Fibroblast of villous mesenchyme (primary cell): ENCODE data around the gene ANGPT4. TPM values are rescaled to one million over a fixed set of nuclear protein-coding genes. Genes with fewer than 3 reads are reported as not detected.

Experiments used
- DNase-seq: peaks from one replicate; pipeline ENCODE4 v3.0.0-alpha.2; 2010; ENCODE audit warnings: low read depth
- H3K4me3 ChIP-seq: 2 replicates; pipeline ENCODE4 v1.5.1; 2011; ENCODE audit warnings: low read depth, mild to moderate bottlenecking, low read length
- total RNA-seq: library from RNA; depleted of rRNA; stranded (reverse); fragments of >200 nt; gene quantifications from 2 replicates; pipeline ENCODE4 v1.2.3, GENCODE V29; 2012
- TF ChIP-seq, protein P1 (sequence below): IDR thresholded peaks from 2 replicates; pipeline ENCODE4 v1.5.1; 2012; ENCODE audit warnings: low read depth, mild to moderate bottlenecking, low read length; ENCODE audit not compliant: insufficient read depth

The ANGPT4 gene
- total RNA-seq, 1 donor: not detected

DNA sequence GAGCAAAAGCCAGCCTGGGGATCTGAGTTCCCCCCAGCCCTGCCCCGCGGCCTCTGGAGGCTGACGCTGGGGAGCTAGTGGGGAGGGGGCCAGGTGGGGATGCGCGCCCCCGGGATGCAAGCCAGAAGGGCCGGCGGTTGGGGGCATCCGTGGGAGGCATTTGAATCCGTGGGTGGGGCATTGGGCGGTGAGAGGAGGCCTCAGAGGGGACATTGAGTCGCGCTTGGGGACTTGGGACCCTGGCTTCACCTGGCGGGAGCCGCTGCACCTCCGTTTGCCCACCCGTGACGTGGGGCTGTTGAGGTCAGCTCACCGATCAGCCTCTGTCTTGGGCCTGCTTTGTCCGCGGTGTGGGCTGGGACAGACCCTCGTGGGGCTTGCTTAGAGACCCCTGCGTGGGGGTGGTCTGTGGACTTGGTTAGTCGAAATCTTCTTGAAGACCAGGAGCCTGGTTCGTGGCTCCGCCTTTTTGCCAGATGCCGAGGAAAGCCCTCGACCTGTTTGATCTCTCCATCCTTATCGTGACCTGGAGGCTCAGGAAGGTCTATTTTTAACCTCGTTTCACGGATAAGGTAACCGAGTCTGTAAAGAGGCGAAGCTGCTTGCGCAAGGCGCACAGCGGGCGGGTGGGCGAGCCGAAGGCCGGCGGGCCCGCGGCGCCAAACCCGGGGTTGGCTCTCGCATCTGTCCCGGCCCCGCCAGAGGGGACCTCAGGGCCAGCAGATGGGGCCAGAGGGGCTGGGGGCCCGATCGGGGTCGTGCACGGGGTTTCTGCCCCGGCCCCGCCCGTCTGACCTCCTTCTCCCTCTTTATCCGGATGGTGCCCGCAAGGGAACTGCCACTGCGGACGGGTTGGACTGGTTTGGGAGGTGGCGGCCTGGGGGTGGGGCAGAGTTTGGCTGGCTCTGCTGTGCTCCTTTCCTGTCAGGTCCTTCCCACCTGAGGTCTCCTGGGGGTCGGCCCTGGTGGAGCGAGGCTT lies 74.3 kb downstream of the ANGPT4 start:
- DNase-seq: no peak
- H3K4me3 ChIP-seq: peak overlapping the region; percentile 55
- TF ChIP-seq, protein P1, sequence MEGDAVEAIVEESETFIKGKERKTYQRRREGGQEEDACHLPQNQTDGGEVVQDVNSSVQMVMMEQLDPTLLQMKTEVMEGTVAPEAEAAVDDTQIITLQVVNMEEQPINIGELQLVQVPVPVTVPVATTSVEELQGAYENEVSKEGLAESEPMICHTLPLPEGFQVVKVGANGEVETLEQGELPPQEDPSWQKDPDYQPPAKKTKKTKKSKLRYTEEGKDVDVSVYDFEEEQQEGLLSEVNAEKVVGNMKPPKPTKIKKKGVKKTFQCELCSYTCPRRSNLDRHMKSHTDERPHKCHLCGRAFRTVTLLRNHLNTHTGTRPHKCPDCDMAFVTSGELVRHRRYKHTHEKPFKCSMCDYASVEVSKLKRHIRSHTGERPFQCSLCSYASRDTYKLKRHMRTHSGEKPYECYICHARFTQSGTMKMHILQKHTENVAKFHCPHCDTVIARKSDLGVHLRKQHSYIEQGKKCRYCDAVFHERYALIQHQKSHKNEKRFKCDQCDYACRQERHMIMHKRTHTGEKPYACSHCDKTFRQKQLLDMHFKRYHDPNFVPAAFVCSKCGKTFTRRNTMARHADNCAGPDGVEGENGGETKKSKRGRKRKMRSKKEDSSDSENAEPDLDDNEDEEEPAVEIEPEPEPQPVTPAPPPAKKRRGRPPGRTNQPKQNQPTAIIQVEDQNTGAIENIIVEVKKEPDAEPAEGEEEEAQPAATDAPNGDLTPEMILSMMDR: no peak

- peak; percentile 30 for DNase-seq
- H3K4me3 ChIP-seq: peak overlapping the region; percentile 55
- TF ChIP-seq, protein P1: no peak
Measured at GRCh38 chr20:840858-841567, 75.1 kb downstream of the ANGPT4 start.

- DNase-seq: no peak
- H3K4me3 ChIP-seq: no peak overlapping the region
- TF ChIP-seq, protein P1: no peak
Measured at GRCh38 chr20:840503-840857, 75.7 kb downstream of the ANGPT4 start.

- TF ChIP-seq, protein P1: no peak
- H3K4me3 ChIP-seq: no peak overlapping the region
- no peak for DNase-seq
Measured at GRCh38 chr20:839626-840025, 76.5 kb downstream of the ANGPT4 start.

GRCh38 chr20:839015-839414 lies 77.1 kb downstream of the ANGPT4 start:
- TF ChIP-seq, protein P1: no peak
- no peak overlapping the region for H3K4me3 ChIP-seq
- DNase-seq: no peak

DNA sequence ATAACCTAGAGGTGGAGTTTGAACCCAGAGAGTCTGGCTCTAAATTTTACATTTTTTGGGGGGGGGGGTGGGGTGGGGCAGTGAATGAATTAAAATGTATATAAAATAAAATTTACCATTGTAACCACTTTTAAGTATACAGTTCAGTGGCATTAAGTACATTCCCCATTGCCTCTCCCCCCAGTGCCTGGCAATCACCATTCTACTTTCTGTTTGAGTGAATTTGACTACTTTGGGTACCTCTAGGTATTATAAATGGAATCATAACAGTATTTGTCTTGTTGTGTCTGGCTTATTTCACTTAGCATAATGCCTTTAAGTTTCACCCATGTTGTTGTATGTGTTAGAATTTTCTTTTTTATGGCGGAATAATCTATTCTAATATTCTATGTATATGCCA lies 79.9 kb downstream of the ANGPT4 start:
- H3K4me3 ChIP-seq: no peak overlapping the region
- TF ChIP-seq, protein P1: no peak
- DNase-seq: no peak
